K562 (cell line): ENCODE measurements around the gene TRPV5. TPM values are rescaled to one million over a fixed set of nuclear protein-coding genes. Genes with fewer than 3 reads are reported as not detected.

Source experiments
- ATAC-seq: fragments of 200-7000 bp; cut with Tn5 transposase; 3 replicates; pipeline ENCODE4 v1.9.1; 2020; ENCODE audit warnings: moderate library complexity
- BruUV-seq: library from RNA; stranded (reverse); fragments of 400-500 nt; replicated peaks from 2 replicates; lab custom pipeline; 2021; lab: Mats Ljungman, UMichigan
- CTCF ChIA-PET: fragments of 300-600 bp; formaldehyde crosslinking; extraction: SDS; loops from one replicate; lab custom pipeline; 2021; ENCODE audit warnings: low intra/inter-chr PET ratio; lab: Yijun Ruan, JAX
- POLR2A ChIA-PET: fragments of 300-600, 350-650 bp; sonication (Branson Sonifier 250); formaldehyde crosslinking; extraction: SDS; loops from one replicate; lab custom pipeline; 2021; ENCODE audit warnings: antibody characterized with exemption, inconsistent platforms; lab: Yijun Ruan, JAX
- DNase-seq, 4 experiments: peaks; one replicate each; pipeline versions ENCODE4 v3.0.0 to v3.0.0-alpha.2; 2011 to 2018; ENCODE audit warnings: low spot score in 3 of 4, mixed read lengths in 3 of 4; ENCODE audit errors: extremely low read depth in 1 of 4
- FAIRE-seq: peaks from 2 replicates; lab custom pipeline; 2011; peaks lifted over from hg19 to GRCh38; lab: Jason Lieb, UNC
- H2AFZ ChIP-seq: 2 replicates; pipeline ENCODE4 v1.6.0; 2011; ENCODE audit warnings: low read depth, low read length, control low read depth, inconsistent platforms
- H3K27ac ChIP-seq: fragments of 200-600 bp; 3 replicates; pipeline ENCODE4 v1.8.0; 2011; ENCODE audit warnings: low read depth, mild to moderate bottlenecking, control low read depth, inconsistent platforms, low read length, moderate library complexity, mixed read lengths; ENCODE audit errors: extremely low read depth
- H3K27me3 ChIP-seq, 2 experiments: fragments of 300-600 bp in 1 of 2; 2 replicates in 1 of 2; 3 replicates in 1 of 2; pipeline versions ENCODE4 v1.6.0 to v1.8.0; 2011; ENCODE audit warnings: inconsistent platforms in 2 of 2, low read length in 2 of 2, mild to moderate bottlenecking in 1 of 2, mixed read lengths in 1 of 2, moderate library complexity in 1 of 2; ENCODE audit not compliant: control insufficient read depth in 2 of 2, insufficient read depth in 2 of 2
- H3K36me3 ChIP-seq: fragments of 300-600 bp; 3 replicates; pipeline ENCODE4 v1.8.0; 2011; ENCODE audit warnings: mild to moderate bottlenecking, low read length, inconsistent platforms; ENCODE audit not compliant: control insufficient read depth, insufficient read depth
- H3K4me1 ChIP-seq, 2 experiments: fragments of 200-600 bp in 1 of 2; replicated peaks in 1 of 2; 2 replicates in 1 of 2; 3 replicates in 1 of 2; pipeline versions ENCODE4 v1.5.1 to v1.8.0; 2011; ENCODE audit warnings: inconsistent platforms in 2 of 2, low read length in 2 of 2, mild to moderate bottlenecking in 1 of 2, mixed read lengths in 1 of 2, moderate library complexity in 1 of 2; ENCODE audit not compliant: control insufficient read depth in 2 of 2, insufficient read depth in 2 of 2
- H3K4me2 ChIP-seq: 2 replicates; pipeline ENCODE4 v1.6.1; 2011; ENCODE audit warnings: low read length, control low read depth, inconsistent platforms, mixed read lengths; ENCODE audit not compliant: insufficient read depth
- H3K4me3 ChIP-seq: fragments of 200-600 bp; sonication (generic), shearing (Covaris generic); 2 replicates; pipeline ENCODE4 v1.5.1; 2016; ENCODE audit warnings: control low read depth, inconsistent platforms
- H3K79me2 ChIP-seq: fragments of 200-600 bp; 3 replicates; pipeline ENCODE4 v1.8.0; 2011; ENCODE audit warnings: low read length, inconsistent platforms; ENCODE audit not compliant: control insufficient read depth, insufficient read depth
- H3K9ac ChIP-seq, 2 experiments: 2 replicates each; pipeline versions ENCODE4 v1.6.0 to v1.6.1; 2011; ENCODE audit warnings: low read depth in 2 of 2, low read length in 2 of 2, control low read depth in 1 of 2, inconsistent platforms in 1 of 2, mild to moderate bottlenecking in 1 of 2, mixed read lengths in 1 of 2; ENCODE audit not compliant: insufficient read depth in 1 of 2
- H3K9me1 ChIP-seq: one replicate; pipeline ENCODE4 v1.6.0; 2011; ENCODE audit warnings: inconsistent platforms, mild to moderate bottlenecking, low read length, moderate library complexity; ENCODE audit not compliant: control insufficient read depth, insufficient read depth
- H3K9me3 ChIP-seq: replicated peaks from 2 replicates; pipeline ENCODE4 v1.5.1; 2011; ENCODE audit warnings: low read depth, low read length, inconsistent platforms; ENCODE audit not compliant: control insufficient read depth, insufficient read depth
- H4K20me1 ChIP-seq: replicated peaks from 2 replicates; pipeline ENCODE4 v1.6.1; 2011; ENCODE audit warnings: low read length, inconsistent platforms, mixed read lengths; ENCODE audit not compliant: control insufficient read depth, insufficient read depth
- BCLAF1 ChIP-seq, 2 experiments: fragments of 450-650 bp in 1 of 2; IDR thresholded peaks; 2 replicates each; pipeline ENCODE4 v1.6.1; 2011 to 2017; ENCODE audit warnings: low read depth in 2 of 2, antibody characterized with exemption in 1 of 2, borderline replicate concordance in 1 of 2, low read length in 1 of 2, mild to moderate bottlenecking in 1 of 2, mixed read lengths in 1 of 2; ENCODE audit not compliant: control insufficient read depth in 1 of 2
- CBX3 ChIP-seq, 2 experiments: IDR thresholded peaks; 1 replicate in 1 of 2; 2 replicates in 1 of 2; pipeline ENCODE4 v1.6.1; 2012; ENCODE audit warnings: inconsistent platforms in 2 of 2, low read length in 2 of 2, borderline replicate concordance in 1 of 2, control low read depth in 1 of 2
- ZNF232 ChIP-seq: sonication (generic); formaldehyde crosslinking; IDR thresholded peaks from 2 replicates; pipeline ENCODE4 v1.8.0; 2022; ENCODE audit warnings: mild to moderate bottlenecking, missing genetic modification reagents
- ZNF3 ChIP-seq: fragments of 250-450 bp; sonication (Bioruptor Pico); IDR thresholded peaks from 2 replicates; pipeline ENCODE4 v1.5.0; 2021; ENCODE audit warnings: mild to moderate bottlenecking, moderate library complexity
- WGBS: fragments of 100-300 bp; shearing (Covaris generic); methylation state at CpG from one replicate; pipeline ENCODE4 v1.1.6; 2016; ENCODE audit warnings: low coverage, mixed read lengths; ENCODE audit not compliant: insufficient coverage; ENCODE audit errors: missing lambda C conversion rate; 5-methylcytosine and 5-hydroxymethylcytosine counted together
- in situ Hi-C: fragments of 300-500 bp; cut with MboI; formaldehyde crosslinking; loops from 4 replicates; pipeline ENCODE4 v1.15.0; 2018; ENCODE audit warnings: inconsistent platforms, mixed read lengths
- intact Hi-C: fragments of 100-400 bp; cut with micrococcal nuclease; formaldehyde crosslinking; loops from 2 replicates; pipeline ENCODE4 v1.14.2; 2022
- polyA plus RNA-seq, 8 experiments: library from polyadenylated mRNA; depleted of rRNA in 4 of 8; stranded (reverse) in 5 of 8; unstranded in 3 of 8; fragments of >200 nt; fragmentation: Nextera tagmentation in 2 of 8; fragmentation: Illumina TruSeq in 1 of 8; extraction: Ambion mirVana in 2 of 8; extraction: Trizol in 1 of 8; gene quantifications; 2 replicates each; pipeline versions ENCODE4 v1.2.1 to v1.2.3, GENCODE V29; 2011 to 2014; ENCODE audit warnings: inconsistent platforms in 1 of 8, missing spikeins in 1 of 8
- total RNA-seq, 7 experiments: library from RNA; depleted of rRNA in 6 of 7; stranded (reverse); fragments of >200 nt in 6 of 7; fragmentation: Illumina TruSeq in 2 of 7; extraction: Trizol in 2 of 7; gene quantifications; 2 replicates each; pipeline versions ENCODE4 v1.2.1 to v1.2.3, GENCODE V29; 2011 to 2021; ENCODE audit warnings: low replicate concordance in 1 of 7

Gene TRPV5
- total and polyA plus RNA-seq, 9 of the 15 experiments (the other 6 are each of a cell fraction or from before 2014, with no cell fraction given) = not detected

- POLR2A ChIA-PET = interaction anchor here (0.6 to 1.1 kb wide), 2 partner anchors 15 to 42 kb away, joined by 3 read pairs; no protein-coding TSS in a partner anchor
- no peak overlapping the region for H2AFZ ChIP-seq
- intact Hi-C loops = loop anchor here (10.0 kb wide), 1 partner anchor 332 kb away; no protein-coding TSS in a partner anchor
- H3K27ac ChIP-seq = no peak overlapping the region
- ATAC-seq = no peak
- no peaks in the 10 kb centered on the region for H3K9me1 ChIP-seq
- peaks cover 0 to 4% of the 10 kb centered on the region in 2 experiments; a peak in 1 of 5 replicates for H3K4me1 ChIP-seq
- H4K20me1 ChIP-seq = no peaks in the 10 kb centered on the region
- CTCF ChIA-PET = interaction anchor here (4.0 kb wide), 1 partner anchor 120 kb away, joined by 65 read pairs; no protein-coding TSS in a partner anchor
- TF ChIP-seq CBX3 (IDR thresholded peaks at IDR 0.05; ENCODE audit: borderline replicate concordance in 1 of 2, low read length in 2 of 2) (no peak), ZNF3 (CRISPR knock-in tag) (no peak), ZNF232 (CRISPR knock-in tag) (no peak), BCLAF1 (IDR thresholded peaks at IDR 0.05; ENCODE audit: borderline replicate concordance in 1 of 2, control insufficient read depth in 1 of 2, low read depth in 2 of 2, low read length in 1 of 2) (no peak)
- no peak overlapping the region for H3K4me3 ChIP-seq
- H3K9ac ChIP-seq = no peak overlapping the region
- no peaks in the 10 kb centered on the region for H3K79me2 ChIP-seq
- 5% methylated on average over 5 of the region's 5 CpGs for WGBS
- no peak for DNase-seq
- H3K9me3 ChIP-seq = no peaks in the 10 kb centered on the region
- no peaks in the 10 kb centered on the region for H3K36me3 ChIP-seq
- H3K27me3 ChIP-seq = peaks cover 58 to 85% of the 10 kb centered on the region in 2 experiments
- H3K4me2 ChIP-seq = no peak overlapping the region
- BruUV-seq = no TSS peak
- FAIRE-seq = no peak
- in situ Hi-C loops = no loop called here
Measured at GRCh38 chr7:142882338-142882678, 51.2 kb downstream of the TRPV5 start.
